HCT116 (cell line): Measurements from ENCODE around the gene SNED1. TPM values are rescaled to one million over a fixed set of nuclear protein-coding genes. Genes with fewer than 3 reads are reported as not detected.

ENCODE experiments used
- ATAC-seq: fragments of 200-7000 bp; cut with Tn5 transposase; 2 replicates; pipeline ENCODE4 v1.9.1; 2020; ENCODE audit warnings: mild to moderate bottlenecking, moderate library complexity
- BruUV-seq: library from RNA; stranded (reverse); fragments of 400-500 nt; replicated peaks from 2 replicates; lab custom pipeline; 2021; lab: Mats Ljungman, UMichigan
- CTCF ChIA-PET: fragments of 300-600 bp; sonication (Branson Sonifier 250); formaldehyde crosslinking; loops from one replicate; lab custom pipeline; 2021; ENCODE audit warnings: antibody characterized with exemption; lab: Charles Lee
- POLR2A ChIA-PET: fragments of 300-600, 350-600 bp; sonication (Branson Sonifier 250); formaldehyde crosslinking; loops from one replicate; lab custom pipeline; 2021; ENCODE audit warnings: antibody characterized with exemption; lab: Charles Lee
- RAD21 ChIA-PET, 2 experiments: fragments of 300-600 bp; sonication (Branson Sonifier 250); formaldehyde crosslinking; loops; one replicate each; lab custom pipeline; 2023; ENCODE audit warnings: low total read pairs in 2 of 2; ENCODE audit not compliant: uncharacterized antibody in 2 of 2, unreplicated experiment in 2 of 2, low non-redundant PET in 1 of 2; lab: Charles Lee
- DNase-seq: peaks from one replicate; pipeline ENCODE4 v3.0.0-alpha.2; 2010; ENCODE audit warnings: low read depth, low spot score
- H2AFZ ChIP-seq: fragments of 200-600 bp; shearing (Covaris generic), sonication (generic); 2 replicates; pipeline ENCODE4 v1.6.1; 2017; ENCODE audit warnings: low read depth, mixed run types, mixed read lengths, antibody characterized with exemption, low read length; ENCODE audit not compliant: poor library complexity, severe bottlenecking
- H3K27ac ChIP-seq: 2 replicates; pipeline ENCODE4 v1.5.1; 2012; ENCODE audit warnings: low read depth, low read length
- H3K27me3 ChIP-seq: fragments of 200-600 bp; sonication (generic); 2 replicates; pipeline ENCODE4 v1.6.1; 2016; ENCODE audit warnings: mixed run types, low read length, mixed read lengths; ENCODE audit not compliant: insufficient read depth
- H3K36me3 ChIP-seq, 2 experiments: fragments of 200-500 bp in 1 of 2; fragments of 200-600 bp in 1 of 2; sonication (Bioruptor generic) in 1 of 2; sonication (generic) in 1 of 2; 2 replicates each; pipeline versions ENCODE4 v1.5.1 to v1.6.1; 2014 to 2016; ENCODE audit warnings: low read length in 2 of 2, inconsistent platforms in 1 of 2, mixed read lengths in 1 of 2, mixed run types in 1 of 2; ENCODE audit not compliant: insufficient read depth in 2 of 2, control insufficient read depth in 1 of 2
- H3K4me1 ChIP-seq, 2 experiments: fragments of 200-600 bp in 1 of 2; sonication (generic) in 1 of 2; 2 replicates each; pipeline versions ENCODE4 v1.5.1 to v1.6.1; 2012 to 2017; ENCODE audit warnings: low read length in 2 of 2, inconsistent platforms in 1 of 2, mild to moderate bottlenecking in 1 of 2, mixed read lengths in 1 of 2, mixed run types in 1 of 2, moderate library complexity in 1 of 2; ENCODE audit not compliant: insufficient read depth in 2 of 2, control insufficient read depth in 1 of 2
- H3K4me2 ChIP-seq: fragments of 200-600 bp; sonication (generic); 2 replicates; pipeline ENCODE4 v1.6.1; 2017; ENCODE audit warnings: mixed run types, low read length, mixed read lengths
- H3K4me3 ChIP-seq, 2 experiments: fragments of 200-600 bp in 1 of 2; sonication (generic) in 1 of 2; replicated peaks in 1 of 2; 2 replicates each; pipeline ENCODE4 v1.5.1; 2011 to 2016; ENCODE audit warnings: low read length in 2 of 2, control low read depth in 1 of 2, low read depth in 1 of 2, mild to moderate bottlenecking in 1 of 2, mixed read lengths in 1 of 2, mixed run types in 1 of 2
- H3K79me2 ChIP-seq: fragments of 200-600 bp; sonication (generic); 2 replicates; pipeline ENCODE4 v1.6.1; 2017; ENCODE audit warnings: mild to moderate bottlenecking, mixed run types, low read length, moderate library complexity, mixed read lengths; ENCODE audit not compliant: insufficient read depth
- H3K9ac ChIP-seq: fragments of 200-600 bp; sonication (generic); 2 replicates; pipeline ENCODE4 v1.6.1; 2016; ENCODE audit warnings: low read length, mixed read lengths
- H3K9me2 ChIP-seq: fragments of 200-600 bp; sonication (generic), shearing (Covaris generic); 2 replicates; pipeline ENCODE4 v1.6.1; 2017; ENCODE audit warnings: mixed run types, mild to moderate bottlenecking, moderate library complexity; ENCODE audit not compliant: insufficient read depth
- H3K9me3 ChIP-seq, 2 experiments: fragments of 200-500 bp in 1 of 2; fragments of 200-600 bp in 1 of 2; sonication (Bioruptor generic) in 1 of 2; sonication (generic) in 1 of 2; 2 replicates each; pipeline ENCODE4 v1.6.1; 2014 to 2017; ENCODE audit warnings: low read length in 2 of 2, mixed read lengths in 2 of 2, inconsistent platforms in 1 of 2, low read depth in 1 of 2, mild to moderate bottlenecking in 1 of 2, mixed run types in 1 of 2, moderate library complexity in 1 of 2; ENCODE audit not compliant: control insufficient read depth in 1 of 2, insufficient read depth in 1 of 2
- H4K20me1 ChIP-seq: fragments of 200-600 bp; sonication (generic), shearing (Covaris generic); 2 replicates; pipeline ENCODE4 v1.6.1; 2017; ENCODE audit warnings: mixed run types, mild to moderate bottlenecking, moderate library complexity; ENCODE audit not compliant: insufficient read depth
- CEBPB ChIP-seq: IDR thresholded peaks from 2 replicates; pipeline ENCODE4 v1.6.1; 2012; ENCODE audit warnings: low read depth
- CTCF ChIP-seq, 3 experiments: fragments of 200-600 bp in 1 of 3; sonication (generic) in 1 of 3; IDR thresholded peaks in 2 of 3; conservative IDR thresholded peaks in 1 of 3; 2 replicates each; pipeline ENCODE4 v1.5.1; 2012 to 2017; ENCODE audit warnings: low read depth in 2 of 3, low read length in 2 of 3, antibody characterized with exemption in 1 of 3, borderline replicate concordance in 1 of 3, control low read depth in 1 of 3, mild to moderate bottlenecking in 1 of 3, mixed read lengths in 1 of 3, mixed run types in 1 of 3, moderate library complexity in 1 of 3; ENCODE audit not compliant: insufficient read depth in 1 of 3
- EGR1 ChIP-seq: IDR thresholded peaks from 2 replicates; pipeline ENCODE4 v1.6.1; 2012; ENCODE audit warnings: low read depth
- ELF1 ChIP-seq: IDR thresholded peaks from 2 replicates; pipeline ENCODE4 v1.6.1; 2012; ENCODE audit warnings: low read depth, borderline replicate concordance
- EZH2 ChIP-seq: fragments of 200-600 bp; sonication (generic); IDR thresholded peaks from 2 replicates; pipeline ENCODE4 v1.6.1; 2017; ENCODE audit warnings: antibody characterized with exemption, mixed run types
- EZH2phosphoT487 ChIP-seq: fragments of 200-600 bp; IDR thresholded peaks from 2 replicates; pipeline ENCODE4 v1.6.1; 2018; ENCODE audit warnings: antibody characterized with exemption, borderline replicate concordance
- FOSL1 ChIP-seq: IDR thresholded peaks from 2 replicates; pipeline ENCODE4 v1.6.1; 2012; ENCODE audit warnings: low read depth
- JUND ChIP-seq: IDR thresholded peaks from 2 replicates; pipeline ENCODE4 v1.6.1; 2012
- POLR2A ChIP-seq: IDR thresholded peaks from 2 replicates; pipeline ENCODE4 v1.7.0; 2011; ENCODE audit warnings: borderline replicate concordance; ENCODE audit not compliant: insufficient read depth, insufficient read length; ENCODE audit errors: extremely low read depth
- SIN3A ChIP-seq: IDR thresholded peaks from 2 replicates; pipeline ENCODE4 v1.6.1; 2012; ENCODE audit warnings: low read depth
- SRF ChIP-seq: IDR thresholded peaks from 2 replicates; pipeline ENCODE4 v1.6.1; 2012; ENCODE audit warnings: low read depth
- TCF7L2 ChIP-seq: IDR thresholded peaks from 2 replicates; pipeline ENCODE4 v1.7.0; 2011; ENCODE audit warnings: borderline replicate concordance, inconsistent platforms; ENCODE audit not compliant: insufficient read depth, insufficient read length; ENCODE audit errors: extremely low read depth
- YY1 ChIP-seq: IDR thresholded peaks from 2 replicates; pipeline ENCODE4 v1.6.1; 2011; ENCODE audit warnings: low read length, low read depth, moderate library complexity, mild to moderate bottlenecking; ENCODE audit not compliant: insufficient replicate concordance; ENCODE audit errors: extremely low read depth
- ZBTB33 ChIP-seq: IDR thresholded peaks from 2 replicates; pipeline ENCODE4 v1.6.1; 2011; ENCODE audit warnings: mild to moderate bottlenecking, low read length, moderate library complexity; ENCODE audit not compliant: insufficient replicate concordance; ENCODE audit errors: extremely low read depth
- ZFX ChIP-seq: fragments of 450-650 bp; IDR thresholded peaks from 2 replicates; pipeline ENCODE4 v1.6.1; 2017
- ZNF274 ChIP-seq: fragments of 200-500 bp; sonication (Bioruptor generic); IDR thresholded peaks from 2 replicates; pipeline ENCODE4 v1.6.1; 2014; ENCODE audit warnings: mild to moderate bottlenecking, low read depth, low read length, inconsistent platforms
- intact Hi-C: fragments of 100-400 bp; cut with micrococcal nuclease; formaldehyde crosslinking; loops from 2 replicates; pipeline ENCODE4 v1.10.0; 2022
- total RNA-seq: library from RNA; stranded (reverse); gene quantifications from one replicate; pipeline ENCODE4 v1.2.1, GENCODE V29; 2021; ENCODE audit not compliant: unreplicated experiment
- TF ChIP-seq, protein P1 (sequence below): IDR thresholded peaks from 2 replicates; pipeline ENCODE4 v1.6.1; 2012
- TF ChIP-seq, protein P2 (sequence below): IDR thresholded peaks from 2 replicates; pipeline ENCODE4 v1.6.1; 2012; ENCODE audit warnings: low read depth

Gene SNED1
- total RNA-seq, 1 experiment from 2014 or later = 9.6 TPM

DNA sequence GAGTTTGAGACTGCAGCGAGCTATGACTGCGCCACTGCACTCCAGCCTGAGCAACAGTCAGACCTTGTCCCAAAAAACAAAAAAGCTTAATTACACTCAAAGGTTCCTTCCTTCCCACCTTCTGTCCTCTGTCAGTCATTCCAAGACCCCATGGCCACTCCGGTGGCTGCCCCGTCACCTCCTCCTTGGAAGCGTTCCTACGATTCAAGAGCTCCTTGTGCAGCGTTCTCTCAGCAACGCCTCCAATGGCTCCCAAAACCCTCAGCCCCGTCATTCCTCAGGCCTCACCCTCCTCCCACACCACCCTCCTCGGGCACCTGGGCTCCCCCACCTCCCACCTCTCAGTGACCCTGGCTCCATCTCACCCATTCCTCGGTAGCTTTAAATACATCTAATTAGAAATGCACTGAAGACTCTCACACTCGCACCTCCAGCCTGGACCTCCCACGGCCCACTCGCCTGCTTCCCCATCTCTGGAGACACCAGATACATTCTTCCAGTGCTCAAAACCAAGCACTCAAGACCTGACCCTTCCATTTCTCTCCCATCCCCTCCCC, 142.9 kb downstream of the SNED1 start:
- Histone ChIP-seq H2AFZ (no peak overlapping the region), H3K9me3 (no peaks in the 10 kb centered on the region), H4K20me1 (no peaks in the 10 kb centered on the region), H3K27me3 (no peaks in the 10 kb centered on the region), H3K36me3 (peaks cover 0 to 4% of the 10 kb centered on the region in 2 experiments; a peak in 2 of 4 replicates), H3K4me1 (no peaks in the 10 kb centered on the region), H3K9me2 (no peaks in the 10 kb centered on the region), H3K79me2 (peaks cover 17% of the 10 kb centered on the region; the same call in 1 of the 2 replicates), H3K4me2 (no peak overlapping the region), H3K9ac (no peak overlapping the region), H3K4me3 (no peak overlapping the region), H3K27ac (no peak overlapping the region)
- ATAC-seq = no peak
- POLR2A ChIA-PET = interaction anchor here (1.7 kb wide), 1 partner anchor 9 kb away, joined by 4 read pairs; the partner anchor contains the start of gene PPP1R7
- TF ChIP-seq EGR1 (no peak), ZNF274 (no peak), CTCF (IDR thresholded peaks at IDR 0.05 in 2 of 3, conservative IDR thresholded peaks at IDR 0.05 in 1 of 3; ENCODE audit: borderline replicate concordance in 1 of 3, insufficient read depth in 1 of 3, low read depth in 2 of 3, low read length in 2 of 3) (no peak), CEBPB (no peak), SRF (no peak), EZH2phosphoT487 (no peak), FOSL1 (no peak), TCF7L2 (no peak), ELF1 (no peak), JUND (no peak), ZBTB33 (no peak), POLR2A (no peak), EZH2 (no peak), SIN3A (no peak), ZFX (no peak), YY1 (no peak)
- TF ChIP-seq, protein P1, sequence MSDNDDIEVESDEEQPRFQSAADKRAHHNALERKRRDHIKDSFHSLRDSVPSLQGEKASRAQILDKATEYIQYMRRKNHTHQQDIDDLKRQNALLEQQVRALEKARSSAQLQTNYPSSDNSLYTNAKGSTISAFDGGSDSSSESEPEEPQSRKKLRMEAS = no peak
- TF ChIP-seq, protein P2, sequence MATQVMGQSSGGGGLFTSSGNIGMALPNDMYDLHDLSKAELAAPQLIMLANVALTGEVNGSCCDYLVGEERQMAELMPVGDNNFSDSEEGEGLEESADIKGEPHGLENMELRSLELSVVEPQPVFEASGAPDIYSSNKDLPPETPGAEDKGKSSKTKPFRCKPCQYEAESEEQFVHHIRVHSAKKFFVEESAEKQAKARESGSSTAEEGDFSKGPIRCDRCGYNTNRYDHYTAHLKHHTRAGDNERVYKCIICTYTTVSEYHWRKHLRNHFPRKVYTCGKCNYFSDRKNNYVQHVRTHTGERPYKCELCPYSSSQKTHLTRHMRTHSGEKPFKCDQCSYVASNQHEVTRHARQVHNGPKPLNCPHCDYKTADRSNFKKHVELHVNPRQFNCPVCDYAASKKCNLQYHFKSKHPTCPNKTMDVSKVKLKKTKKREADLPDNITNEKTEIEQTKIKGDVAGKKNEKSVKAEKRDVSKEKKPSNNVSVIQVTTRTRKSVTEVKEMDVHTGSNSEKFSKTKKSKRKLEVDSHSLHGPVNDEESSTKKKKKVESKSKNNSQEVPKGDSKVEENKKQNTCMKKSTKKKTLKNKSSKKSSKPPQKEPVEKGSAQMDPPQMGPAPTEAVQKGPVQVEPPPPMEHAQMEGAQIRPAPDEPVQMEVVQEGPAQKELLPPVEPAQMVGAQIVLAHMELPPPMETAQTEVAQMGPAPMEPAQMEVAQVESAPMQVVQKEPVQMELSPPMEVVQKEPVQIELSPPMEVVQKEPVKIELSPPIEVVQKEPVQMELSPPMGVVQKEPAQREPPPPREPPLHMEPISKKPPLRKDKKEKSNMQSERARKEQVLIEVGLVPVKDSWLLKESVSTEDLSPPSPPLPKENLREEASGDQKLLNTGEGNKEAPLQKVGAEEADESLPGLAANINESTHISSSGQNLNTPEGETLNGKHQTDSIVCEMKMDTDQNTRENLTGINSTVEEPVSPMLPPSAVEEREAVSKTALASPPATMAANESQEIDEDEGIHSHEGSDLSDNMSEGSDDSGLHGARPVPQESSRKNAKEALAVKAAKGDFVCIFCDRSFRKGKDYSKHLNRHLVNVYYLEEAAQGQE = no peak
- DNase-seq = no peak
- RAD21 ChIA-PET = no interaction called here
- CTCF ChIA-PET = no interaction called here
- intact Hi-C loops = no loop called here
- no TSS peak for BruUV-seq
